HCT116 (cell line): Measurements from ENCODE around the gene DENND10. TPM values are rescaled to one million over a fixed set of nuclear protein-coding genes. Genes with fewer than 3 reads are reported as not detected.
"Not testable (repeated sequence)": the region's sequence is repeated elsewhere in the genome, so short reads cannot be mapped to it uniquely, and the experiment has no call there.

Experiments
- ATAC-seq: fragments of 200-7000 bp; cut with Tn5 transposase; 2 replicates; pipeline ENCODE4 v1.9.1; 2020; ENCODE audit warnings: mild to moderate bottlenecking, moderate library complexity
- BruUV-seq: library from RNA; stranded (reverse); fragments of 400-500 nt; replicated peaks from 2 replicates; lab custom pipeline; 2021; lab: Mats Ljungman, UMichigan
- CTCF ChIA-PET: fragments of 300-600 bp; sonication (Branson Sonifier 250); formaldehyde crosslinking; loops from one replicate; lab custom pipeline; 2021; ENCODE audit warnings: antibody characterized with exemption; lab: Charles Lee
- POLR2A ChIA-PET: fragments of 300-600, 350-600 bp; sonication (Branson Sonifier 250); formaldehyde crosslinking; loops from one replicate; lab custom pipeline; 2021; ENCODE audit warnings: antibody characterized with exemption; lab: Charles Lee
- RAD21 ChIA-PET, 2 experiments: fragments of 300-600 bp; sonication (Branson Sonifier 250); formaldehyde crosslinking; loops; one replicate each; lab custom pipeline; 2023; ENCODE audit warnings: low total read pairs in 2 of 2; ENCODE audit not compliant: uncharacterized antibody in 2 of 2, unreplicated experiment in 2 of 2, low non-redundant PET in 1 of 2; lab: Charles Lee
- DNase-seq: peaks from one replicate; pipeline ENCODE4 v3.0.0-alpha.2; 2010; ENCODE audit warnings: low read depth, low spot score
- H2AFZ ChIP-seq: fragments of 200-600 bp; shearing (Covaris generic), sonication (generic); 2 replicates; pipeline ENCODE4 v1.6.1; 2017; ENCODE audit warnings: low read depth, mixed run types, mixed read lengths, antibody characterized with exemption, low read length; ENCODE audit not compliant: poor library complexity, severe bottlenecking
- H3K27ac ChIP-seq: 2 replicates; pipeline ENCODE4 v1.5.1; 2012; ENCODE audit warnings: low read depth, low read length
- H3K27me3 ChIP-seq: fragments of 200-600 bp; sonication (generic); 2 replicates; pipeline ENCODE4 v1.6.1; 2016; ENCODE audit warnings: mixed run types, low read length, mixed read lengths; ENCODE audit not compliant: insufficient read depth
- H3K36me3 ChIP-seq, 2 experiments: fragments of 200-500 bp in 1 of 2; fragments of 200-600 bp in 1 of 2; sonication (Bioruptor generic) in 1 of 2; sonication (generic) in 1 of 2; 2 replicates each; pipeline versions ENCODE4 v1.5.1 to v1.6.1; 2014 to 2016; ENCODE audit warnings: low read length in 2 of 2, inconsistent platforms in 1 of 2, mixed read lengths in 1 of 2, mixed run types in 1 of 2; ENCODE audit not compliant: insufficient read depth in 2 of 2, control insufficient read depth in 1 of 2
- H3K4me1 ChIP-seq, 2 experiments: fragments of 200-600 bp in 1 of 2; sonication (generic) in 1 of 2; 2 replicates each; pipeline versions ENCODE4 v1.5.1 to v1.6.1; 2012 to 2017; ENCODE audit warnings: low read length in 2 of 2, inconsistent platforms in 1 of 2, mild to moderate bottlenecking in 1 of 2, mixed read lengths in 1 of 2, mixed run types in 1 of 2, moderate library complexity in 1 of 2; ENCODE audit not compliant: insufficient read depth in 2 of 2, control insufficient read depth in 1 of 2
- H3K4me2 ChIP-seq: fragments of 200-600 bp; sonication (generic); 2 replicates; pipeline ENCODE4 v1.6.1; 2017; ENCODE audit warnings: mixed run types, low read length, mixed read lengths
- H3K4me3 ChIP-seq, 2 experiments: fragments of 200-600 bp in 1 of 2; sonication (generic) in 1 of 2; replicated peaks in 1 of 2; 2 replicates each; pipeline ENCODE4 v1.5.1; 2011 to 2016; ENCODE audit warnings: low read length in 2 of 2, control low read depth in 1 of 2, low read depth in 1 of 2, mild to moderate bottlenecking in 1 of 2, mixed read lengths in 1 of 2, mixed run types in 1 of 2
- H3K79me2 ChIP-seq: fragments of 200-600 bp; sonication (generic); 2 replicates; pipeline ENCODE4 v1.6.1; 2017; ENCODE audit warnings: mild to moderate bottlenecking, mixed run types, low read length, moderate library complexity, mixed read lengths; ENCODE audit not compliant: insufficient read depth
- H3K9ac ChIP-seq: fragments of 200-600 bp; sonication (generic); 2 replicates; pipeline ENCODE4 v1.6.1; 2016; ENCODE audit warnings: low read length, mixed read lengths
- H3K9me2 ChIP-seq: fragments of 200-600 bp; sonication (generic), shearing (Covaris generic); 2 replicates; pipeline ENCODE4 v1.6.1; 2017; ENCODE audit warnings: mixed run types, mild to moderate bottlenecking, moderate library complexity; ENCODE audit not compliant: insufficient read depth
- H3K9me3 ChIP-seq, 2 experiments: fragments of 200-500 bp in 1 of 2; fragments of 200-600 bp in 1 of 2; sonication (Bioruptor generic) in 1 of 2; sonication (generic) in 1 of 2; 2 replicates each; pipeline ENCODE4 v1.6.1; 2014 to 2017; ENCODE audit warnings: low read length in 2 of 2, mixed read lengths in 2 of 2, inconsistent platforms in 1 of 2, low read depth in 1 of 2, mild to moderate bottlenecking in 1 of 2, mixed run types in 1 of 2, moderate library complexity in 1 of 2; ENCODE audit not compliant: control insufficient read depth in 1 of 2, insufficient read depth in 1 of 2
- H4K20me1 ChIP-seq: fragments of 200-600 bp; sonication (generic), shearing (Covaris generic); 2 replicates; pipeline ENCODE4 v1.6.1; 2017; ENCODE audit warnings: mixed run types, mild to moderate bottlenecking, moderate library complexity; ENCODE audit not compliant: insufficient read depth
- EGR1 ChIP-seq: IDR thresholded peaks from 2 replicates; pipeline ENCODE4 v1.6.1; 2012; ENCODE audit warnings: low read depth
- RAD21 ChIP-seq: IDR thresholded peaks from 2 replicates; pipeline ENCODE4 v1.6.1; 2012; ENCODE audit warnings: low read depth, mild to moderate bottlenecking
- SRF ChIP-seq: IDR thresholded peaks from 2 replicates; pipeline ENCODE4 v1.6.1; 2012; ENCODE audit warnings: low read depth
- TCF7L2 ChIP-seq: IDR thresholded peaks from 2 replicates; pipeline ENCODE4 v1.7.0; 2011; ENCODE audit warnings: borderline replicate concordance, inconsistent platforms; ENCODE audit not compliant: insufficient read depth, insufficient read length; ENCODE audit errors: extremely low read depth
- ZFX ChIP-seq: fragments of 450-650 bp; IDR thresholded peaks from 2 replicates; pipeline ENCODE4 v1.6.1; 2017
- intact Hi-C: fragments of 100-400 bp; cut with micrococcal nuclease; formaldehyde crosslinking; loops from 2 replicates; pipeline ENCODE4 v1.10.0; 2022
- total RNA-seq: library from RNA; stranded (reverse); gene quantifications from one replicate; pipeline ENCODE4 v1.2.1, GENCODE V29; 2021; ENCODE audit not compliant: unreplicated experiment
- TF ChIP-seq, protein P1 (sequence below): IDR thresholded peaks from 2 replicates; pipeline ENCODE4 v1.6.1; 2011; ENCODE audit warnings: mild to moderate bottlenecking, low read length, moderate library complexity; ENCODE audit not compliant: insufficient replicate concordance; ENCODE audit errors: extremely low read depth

Gene DENND10
- total RNA-seq, 1 experiment from 2014 or later: 47.5 TPM

- TF ChIP-seq TCF7L2 (no peak), EGR1 (no peak), ZFX (0 out of 2 replicates have a peak, but pooled peaks have one; percentile 30), SRF (no peak)
- Histone ChIP-seq H2AFZ (no peak overlapping the region), H3K9me2 (no peaks in the 10 kb centered on the region), H3K79me2 (peaks cover 12% of the 10 kb centered on the region), H3K9ac (peak overlapping the region; percentile 79), H3K36me3 (0 out of 4 replicates have a peak, but pooled peaks cover 0 to 2% of the 10 kb centered on the region in 2 experiments), H3K4me2 (peak overlapping the region; percentile 99), H3K4me1 (peaks cover 4 to 22% of the 10 kb centered on the region in 2 experiments), H3K27ac (peak overlapping the region; percentile 73), H4K20me1 (no peaks in the 10 kb centered on the region), H3K4me3 (peak overlapping the region; percentile 82 to 90), H3K9me3 (no peaks in the 10 kb centered on the region), H3K27me3 (no peaks in the 10 kb centered on the region)
- DNase-seq (no peak), ATAC-seq (peak; percentile 39)
- ChIA-PET RAD21 (interaction anchor here in 1 of 2 experiments (0.6 kb wide), 1 partner anchor 441 kb away, joined by 3 read pairs; no protein-coding TSS in a partner anchor), CTCF (no interaction called here), POLR2A (interaction anchor here (0.6 to 1.1 kb wide), 4 partner anchors 22 to 76 kb away, joined by 3 read pairs; no protein-coding TSS in a partner anchor)
- intact Hi-C loops: loop anchor here (1.0 kb wide), 1 partner anchor 25 kb away; no protein-coding TSS in a partner anchor
- no TSS peak for BruUV-seq
Measured at GRCh38 chr10:119104654-119105015, 722 bp downstream of the DENND10 start.

DNA sequence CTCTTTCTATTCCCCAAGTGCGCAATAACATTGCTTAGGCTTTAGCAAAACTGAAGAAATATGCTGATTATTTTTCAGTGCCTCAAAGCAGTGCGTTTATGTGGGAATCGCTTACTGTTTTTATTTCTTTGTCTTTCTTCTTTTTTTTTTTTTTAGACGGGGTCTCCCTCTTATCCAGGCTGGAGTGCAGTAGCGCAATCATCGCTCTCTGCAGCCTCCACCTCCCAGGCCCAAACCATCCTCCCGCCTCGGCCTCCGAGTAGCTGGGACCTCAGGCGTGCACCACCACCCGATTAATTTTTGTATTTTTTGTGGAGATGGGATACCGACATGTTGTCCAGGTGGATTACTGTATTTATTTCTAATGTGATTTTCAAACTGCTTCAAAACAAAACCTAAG, 1.2 kb downstream of the DENND10 start:
- H2AFZ ChIP-seq: no peak overlapping the region
- H4K20me1 ChIP-seq: no peaks in the 10 kb centered on the region
- POLR2A ChIA-PET: interaction anchor here (0.6 to 0.7 kb wide), 2 partner anchors 18 to 64 kb away, joined by 3 read pairs; no protein-coding TSS in a partner anchor
- H3K79me2 ChIP-seq: peaks cover 12% of the 10 kb centered on the region
- DNase-seq (no peak), ATAC-seq (no peak)
- peak overlapping the region; percentile 82 to 90 for H3K4me3 ChIP-seq
- TSS peak; percentile 73 for BruUV-seq
- TF ChIP-seq, protein P1, sequence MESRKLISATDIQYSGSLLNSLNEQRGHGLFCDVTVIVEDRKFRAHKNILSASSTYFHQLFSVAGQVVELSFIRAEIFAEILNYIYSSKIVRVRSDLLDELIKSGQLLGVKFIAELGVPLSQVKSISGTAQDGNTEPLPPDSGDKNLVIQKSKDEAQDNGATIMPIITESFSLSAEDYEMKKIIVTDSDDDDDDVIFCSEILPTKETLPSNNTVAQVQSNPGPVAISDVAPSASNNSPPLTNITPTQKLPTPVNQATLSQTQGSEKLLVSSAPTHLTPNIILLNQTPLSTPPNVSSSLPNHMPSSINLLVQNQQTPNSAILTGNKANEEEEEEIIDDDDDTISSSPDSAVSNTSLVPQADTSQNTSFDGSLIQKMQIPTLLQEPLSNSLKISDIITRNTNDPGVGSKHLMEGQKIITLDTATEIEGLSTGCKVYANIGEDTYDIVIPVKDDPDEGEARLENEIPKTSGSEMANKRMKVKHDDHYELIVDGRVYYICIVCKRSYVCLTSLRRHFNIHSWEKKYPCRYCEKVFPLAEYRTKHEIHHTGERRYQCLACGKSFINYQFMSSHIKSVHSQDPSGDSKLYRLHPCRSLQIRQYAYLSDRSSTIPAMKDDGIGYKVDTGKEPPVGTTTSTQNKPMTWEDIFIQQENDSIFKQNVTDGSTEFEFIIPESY: no peak
- no peak for TF ChIP-seq RAD21
- no peaks in the 10 kb centered on the region for H3K9me3 ChIP-seq
- H3K9me2 ChIP-seq: no peaks in the 10 kb centered on the region
- RAD21 ChIA-PET: no interaction called here
- 0 out of 4 replicates have a peak, but pooled peaks cover 0 to 2% of the 10 kb centered on the region in 2 experiments for H3K36me3 ChIP-seq
- no peak overlapping the region for H3K27ac ChIP-seq
- peak overlapping the region; percentile 79 for H3K9ac ChIP-seq
- CTCF ChIA-PET: no interaction called here
- peak overlapping the region; percentile 99 for H3K4me2 ChIP-seq
- intact Hi-C loops: no loop called here
- H3K4me1 ChIP-seq: peaks cover 4 to 21% of the 10 kb centered on the region in 2 experiments
- H3K27me3 ChIP-seq: no peaks in the 10 kb centered on the region

DNA sequence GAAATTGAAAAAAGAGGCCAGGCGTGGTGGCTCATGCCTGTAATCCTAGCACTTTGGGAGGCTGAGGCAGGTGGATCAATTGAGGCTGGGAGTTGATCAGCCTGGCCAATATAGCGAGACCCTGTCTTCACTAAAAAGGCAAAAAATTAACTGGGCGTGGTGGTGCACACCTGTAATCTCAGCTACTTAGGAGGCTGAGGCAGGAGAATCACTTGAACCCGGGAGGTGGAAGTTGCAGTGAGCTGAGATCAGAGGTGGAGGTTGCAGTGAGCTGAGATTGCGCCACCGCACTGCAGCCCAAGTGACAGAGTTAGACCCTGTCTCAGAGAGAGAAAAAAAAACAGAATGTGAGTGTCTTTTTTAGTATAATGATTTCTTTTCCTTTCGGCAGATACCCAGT, 2.0 kb downstream of the DENND10 start:
- H3K36me3 ChIP-seq, H3K27ac ChIP-seq, H3K4me2 ChIP-seq, CTCF ChIA-PET, H4K20me1 ChIP-seq, BruUV-seq, H3K4me3 ChIP-seq, H3K9me2 ChIP-seq, POLR2A ChIA-PET, H3K9ac ChIP-seq, H3K27me3 ChIP-seq, intact Hi-C loops, H3K9me3 ChIP-seq, DNase-seq, H2AFZ ChIP-seq, ATAC-seq, RAD21 ChIA-PET: not testable (repeated sequence)
- Histone ChIP-seq H3K79me2 (peaks cover 12% of the 10 kb centered on the region), H3K4me1 (peaks cover 4 to 14% of the 10 kb centered on the region in 2 experiments)
